Psoas muscle (tissue), 8 donors: ENCODE measurements around the gene KLF14. TPM values are rescaled to one million over a fixed set of nuclear protein-coding genes. Genes with fewer than 3 reads are reported as not detected.

Source experiments
- ATAC-seq, 4 donors: fragments of 200-7000 bp; cut with Tn5 transposase; one replicate each; pipeline ENCODE4 v1.9.1; 2020; ENCODE audit warnings: moderate library complexity in 3 of 4, mild to moderate bottlenecking in 2 of 4
- DNase-seq, 2 donors: peaks; one replicate each; pipeline ENCODE4 v3.0.0-alpha.2; 2020
- H3K27ac ChIP-seq: fragments of 200-600 bp; one replicate; pipeline ENCODE4 v1.8.0; 2022
- H3K27me3 ChIP-seq, 3 donors: fragments of 200-600 bp in 1 of 3; one replicate each; pipeline versions ENCODE4 v1.6.1 to v1.8.0; 2013 to 2022; ENCODE audit warnings: low read length in 2 of 3, mild to moderate bottlenecking in 2 of 3, moderate library complexity in 1 of 3; ENCODE audit not compliant: insufficient read depth in 3 of 3
- H3K36me3 ChIP-seq, 2 donors: fragments of 200-600 bp in 1 of 2; one replicate each; pipeline versions ENCODE4 v1.6.1 to v1.8.0; 2013 to 2022; ENCODE audit warnings: low read depth in 1 of 2, mild to moderate bottlenecking in 1 of 2, moderate library complexity in 1 of 2; ENCODE audit not compliant: insufficient read depth in 1 of 2
- H3K4me1 ChIP-seq: fragments of 200-600 bp; one replicate; pipeline ENCODE4 v1.8.0; 2022
- H3K4me3 ChIP-seq: fragments of 200-600 bp; one replicate; pipeline ENCODE4 v1.8.0; 2022; ENCODE audit warnings: mild to moderate bottlenecking
- H3K9me3 ChIP-seq: fragments of 200-600 bp; one replicate; pipeline ENCODE4 v1.8.0; 2022
- CTCF ChIP-seq: fragments of 200-600 bp; IDR thresholded peaks from one replicate; pipeline ENCODE4 v1.8.0; 2022; ENCODE audit warnings: antibody characterized with exemption
- WGBS, 3 donors: extraction: QIAGEN DNeasy Blood & Tissue Kit; methylation state at CpG; one replicate each; pipeline versions ENCODE4 v1.1.6 to v1.1.7; 2013; 5-methylcytosine and 5-hydroxymethylcytosine counted together
- intact Hi-C, 2 donors: fragments of 100-400 bp; cut with DNase I; formaldehyde crosslinking; loops; one replicate each; pipeline versions ENCODE4 v1.11.0 to v1.14.2; 2022
- polyA plus RNA-seq, 3 donors: library from polyadenylated mRNA; stranded (reverse); fragments of 200-250 nt; gene quantifications; one replicate each; pipeline ENCODE4 v1.2.3, GENCODE V29; 2013
- total RNA-seq, 4 donors: library from RNA; stranded (reverse); fragmentation: NEBNext Ultra II Directional in 2 of 4; extraction: Animal tissue kit (Norgen Biotek cat#: 25700) in 2 of 4; gene quantifications; one replicate each; pipeline versions ENCODE4 v1.2.1 to v1.2.4, GENCODE V29; 2021 to 2023
- donor health status: healthy with polysubstance abuse.
- donor health status: DM: no; HTN: no; CAD: no; lungs with moderate emphysema.
- donor health status: Bipolar disorder and iron deficiency.
- donor health status: healthy.
- donor health status: DM: yes; HTN: yes; CAD: no.
- donor health status: DM: no; HTN: no; CAD: no.
- donor health status: DM: no; HTN: no; CAD: no.
- donor health status: DM: yes; HTN: yes; CAD: no.

KLF14 gene
- total and polyA plus RNA-seq, 7 donors = 0.34 to 2.2 (median 1.2) TPM

DNA sequence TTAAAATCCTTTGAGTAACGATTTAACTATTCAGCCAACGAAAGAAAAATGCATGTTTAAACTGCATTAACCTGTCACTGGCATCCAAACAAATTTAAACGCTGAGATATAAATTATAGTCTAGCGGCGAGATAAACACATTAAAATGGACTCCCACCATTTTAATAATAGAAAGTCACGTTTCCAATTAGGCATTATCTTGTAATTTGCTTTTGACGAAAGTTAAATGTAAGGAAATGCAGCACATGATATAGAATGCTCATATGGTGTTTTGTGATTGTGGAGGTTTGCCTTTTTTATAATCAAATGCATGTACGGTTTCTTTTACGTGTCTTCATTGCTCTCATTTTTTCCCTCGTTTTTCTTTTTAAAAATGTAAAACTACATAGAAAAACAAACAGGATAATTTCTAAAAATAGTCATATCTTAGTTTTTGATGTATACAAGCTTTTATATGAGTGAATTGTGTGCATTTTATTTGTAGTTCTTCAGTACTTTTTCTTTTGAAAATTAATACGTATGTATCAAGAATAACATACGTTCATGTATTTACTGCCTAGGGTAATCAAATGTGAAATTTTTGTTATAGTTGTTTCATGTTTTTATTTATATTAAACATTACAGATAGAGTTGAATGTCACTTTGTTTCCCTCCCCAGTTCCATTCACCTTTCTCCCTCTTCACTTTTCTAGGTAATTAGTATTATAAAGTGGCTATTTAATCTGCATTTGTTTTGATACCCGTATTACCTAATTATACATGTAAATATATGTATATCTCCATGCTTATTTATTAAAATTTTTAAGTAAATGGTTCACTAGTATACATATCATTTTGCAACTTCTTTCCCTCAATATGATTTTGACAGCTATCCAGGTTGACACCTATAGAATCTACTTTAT is 1.1 kb upstream of the KLF14 start:
- Histone ChIP-seq H3K27ac (peak overlapping the region; percentile 73), H3K27me3 (peaks cover 2 to 75% (median 12%) of the 10 kb centered on the region in 3 donors), H3K9me3 (peaks cover 22% of the 10 kb centered on the region), H3K4me1 (no peaks in the 10 kb centered on the region), H3K36me3 (no peaks in the 10 kb centered on the region), H3K4me3 (peak overlapping the region; percentile 71)
- TF ChIP-seq CTCF = no peak
- 19 to 21% (median 20%) methylated on average over 13 of the region's 13 CpGs for WGBS, 3 donors
- ATAC-seq (peak in 1 of 4 donors; percentile 43), DNase-seq (no peak)
- intact Hi-C loops = no loop called here

GRCh38 chr7:130732980-130733930 is 752 bp downstream of the KLF14 start:
- intact Hi-C loops = no loop called here
- H3K4me3 ChIP-seq = peak overlapping the region; percentile 71
- H3K36me3 ChIP-seq = no peaks in the 10 kb centered on the region
- DNase-seq (peak; percentile 51 to 69), ATAC-seq (peak; percentile 56 to 80 (median 66))
- H3K4me1 ChIP-seq = no peaks in the 10 kb centered on the region
- TF ChIP-seq CTCF = no peak
- WGBS, 3 donors = 8 to 12% (median 9%) methylated on average over 65 to 100 of the region's 100 CpGs
- H3K27ac ChIP-seq = peak overlapping the region; percentile 73
- peaks cover 22% of the 10 kb centered on the region for H3K9me3 ChIP-seq
- peaks cover 2 to 65% (median 12%) of the 10 kb centered on the region in 3 donors for H3K27me3 ChIP-seq

DNA sequence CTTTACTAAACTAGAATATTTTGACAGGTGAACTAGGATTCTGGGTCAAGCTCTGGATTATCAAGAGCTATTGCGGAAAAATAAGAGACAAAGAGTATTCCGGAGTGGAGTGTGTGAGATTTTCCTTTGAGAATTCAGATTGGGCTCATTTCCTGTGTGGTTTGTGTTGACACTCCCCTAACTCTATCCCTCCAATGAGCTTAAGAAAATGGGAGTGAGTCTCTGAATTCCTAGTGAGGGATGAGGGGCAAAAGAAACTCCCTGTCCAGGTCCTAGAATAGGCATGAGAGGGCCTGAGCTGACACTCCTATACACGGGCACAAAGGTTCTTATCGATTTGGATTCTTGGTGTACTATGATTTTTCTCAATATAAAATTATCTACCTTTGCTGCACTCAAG is 10.2 kb downstream of the KLF14 start:
- ATAC-seq (no peak), DNase-seq (no peak)
- Histone ChIP-seq H3K9me3 (no peaks in the 10 kb centered on the region), H3K36me3 (no peaks in the 10 kb centered on the region), H3K4me1 (no peaks in the 10 kb centered on the region), H3K27me3 (peaks cover 0 to 12% (median 0%) of the 10 kb centered on the region in 3 donors), H3K27ac (no peak overlapping the region), H3K4me3 (no peak overlapping the region)
- intact Hi-C loops = loop anchor here (5.0 to 10.0 kb wide), 3 partner anchors 479 to 651 kb away; partner anchors contain the start of gene KLHDC10 (in 1 of the 2)
- TF ChIP-seq CTCF = no peak
- WGBS, 3 donors = 70 to 78% (median 74%) methylated on average over 4 of the region's 4 CpGs

DNA sequence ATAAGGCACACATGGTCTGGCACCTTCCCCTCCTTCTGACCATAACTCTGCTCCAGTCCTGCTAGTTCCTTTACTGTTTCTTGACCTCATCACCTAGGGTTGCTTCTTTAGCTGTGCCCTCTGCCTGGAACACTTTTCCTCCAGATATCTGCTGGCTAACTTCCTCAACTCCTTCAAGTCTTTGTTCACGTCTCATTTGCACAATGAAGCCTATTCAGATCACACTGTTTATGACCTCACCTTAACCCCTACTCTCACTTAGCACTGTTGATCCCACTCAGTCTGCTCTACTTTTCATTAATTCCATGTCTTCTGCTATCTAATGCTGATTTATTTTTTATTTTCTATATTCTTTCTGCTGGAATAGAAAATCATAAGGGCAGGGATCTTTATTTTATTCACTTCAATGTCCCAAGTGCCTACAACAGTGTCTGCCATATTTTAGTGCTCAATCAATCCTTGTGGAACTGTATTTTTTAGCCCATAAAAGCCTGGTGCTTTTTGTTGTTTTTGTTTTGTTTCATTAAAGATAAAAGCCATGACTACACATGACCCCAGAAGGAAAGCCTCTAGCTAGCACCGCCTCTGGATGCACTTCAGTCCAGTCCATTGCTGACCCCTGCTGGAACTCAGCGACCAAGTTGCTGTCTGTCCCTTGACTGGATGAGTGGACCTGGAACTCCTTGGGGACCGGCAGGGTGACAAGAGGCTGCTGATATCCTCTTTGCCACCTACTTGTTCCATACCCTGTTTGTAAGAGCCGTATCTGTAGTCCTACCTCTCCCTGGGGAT is 12.3 kb downstream of the KLF14 start:
- 16 to 20% (median 19%) methylated on average over 5 of the region's 5 CpGs for WGBS, 3 donors

More for the DNA sequence above, 12.3 kb downstream of the KLF14 start:
- intact Hi-C loops = loop anchor here (5.0 to 10.0 kb wide), 3 partner anchors 477 to 649 kb away; partner anchors contain the start of gene KLHDC10 (in 1 of the 2)
- ATAC-seq = peak; percentile 75 to 91 (median 85)
- TF ChIP-seq CTCF = peak; percentile 63
- Histone ChIP-seq H3K4me3 (no peak overlapping the region), H3K27ac (no peak overlapping the region), H3K4me1 (no peaks in the 10 kb centered on the region), H3K36me3 (no peaks in the 10 kb centered on the region), H3K27me3 (peaks cover 0 to 6% (median 0%) of the 10 kb centered on the region in 3 donors), H3K9me3 (no peaks in the 10 kb centered on the region)
- DNase-seq = peak; percentile 50 to 79
